Endothelial cell (in vitro differentiated cells): ENCODE data around the gene ZDHHC5. TPM values are rescaled to one million over a fixed set of nuclear protein-coding genes. Genes with fewer than 3 reads are reported as not detected.
"Not testable (repeated sequence)": the region's sequence is repeated elsewhere in the genome, so short reads cannot be mapped to it uniquely, and the experiment has no call there.

ENCODE experiments used
- DNase-seq: peaks from one replicate; pipeline ENCODE4 v3.0.0; 2021; ENCODE audit warnings: low spot score
- H3K27ac Mint-ChIP-seq: one replicate; pipeline ENCODE4 v1.8.0; 2021; ENCODE audit warnings: mixed read lengths, inconsistent platforms; ENCODE audit not compliant: unreplicated experiment
- H3K27me3 Mint-ChIP-seq: one replicate; pipeline ENCODE4 v1.8.0; 2021; ENCODE audit warnings: mild to moderate bottlenecking, moderate library complexity, mixed read lengths, inconsistent platforms; ENCODE audit not compliant: unreplicated experiment
- H3K36me3 Mint-ChIP-seq: one replicate; pipeline ENCODE4 v1.8.0; 2021; ENCODE audit warnings: mild to moderate bottlenecking, low read depth, mixed read lengths, inconsistent platforms; ENCODE audit not compliant: unreplicated experiment
- H3K4me1 Mint-ChIP-seq: one replicate; pipeline ENCODE4 v1.8.0; 2021; ENCODE audit warnings: mild to moderate bottlenecking, mixed read lengths, inconsistent platforms; ENCODE audit not compliant: unreplicated experiment
- H3K4me3 Mint-ChIP-seq: one replicate; pipeline ENCODE4 v1.8.0; 2021; ENCODE audit warnings: mild to moderate bottlenecking, mixed read lengths, inconsistent platforms; ENCODE audit not compliant: unreplicated experiment
- H3K9me3 Mint-ChIP-seq: one replicate; pipeline ENCODE4 v1.8.0; 2021; ENCODE audit warnings: mixed read lengths, inconsistent platforms; ENCODE audit not compliant: unreplicated experiment
- CTCF ChIP-seq: fragments of 200-600 bp; sonication (generic); IDR thresholded peaks from one replicate; pipeline ENCODE4 v1.5.0; 2021; ENCODE audit warnings: antibody characterized with exemption; ENCODE audit not compliant: unreplicated experiment
- total RNA-seq: library from RNA; stranded (reverse); fragmentation: NEBNext Ultra II Directional; extraction: Animal tissue kit (Norgen Biotek cat#: 25700); gene quantifications from one replicate; pipeline ENCODE4 v1.2.1, GENCODE V29; 2021; ENCODE audit not compliant: unreplicated experiment

ZDHHC5 gene
- total RNA-seq, 1 donor from 2014 or later: 78.3 TPM

DNA sequence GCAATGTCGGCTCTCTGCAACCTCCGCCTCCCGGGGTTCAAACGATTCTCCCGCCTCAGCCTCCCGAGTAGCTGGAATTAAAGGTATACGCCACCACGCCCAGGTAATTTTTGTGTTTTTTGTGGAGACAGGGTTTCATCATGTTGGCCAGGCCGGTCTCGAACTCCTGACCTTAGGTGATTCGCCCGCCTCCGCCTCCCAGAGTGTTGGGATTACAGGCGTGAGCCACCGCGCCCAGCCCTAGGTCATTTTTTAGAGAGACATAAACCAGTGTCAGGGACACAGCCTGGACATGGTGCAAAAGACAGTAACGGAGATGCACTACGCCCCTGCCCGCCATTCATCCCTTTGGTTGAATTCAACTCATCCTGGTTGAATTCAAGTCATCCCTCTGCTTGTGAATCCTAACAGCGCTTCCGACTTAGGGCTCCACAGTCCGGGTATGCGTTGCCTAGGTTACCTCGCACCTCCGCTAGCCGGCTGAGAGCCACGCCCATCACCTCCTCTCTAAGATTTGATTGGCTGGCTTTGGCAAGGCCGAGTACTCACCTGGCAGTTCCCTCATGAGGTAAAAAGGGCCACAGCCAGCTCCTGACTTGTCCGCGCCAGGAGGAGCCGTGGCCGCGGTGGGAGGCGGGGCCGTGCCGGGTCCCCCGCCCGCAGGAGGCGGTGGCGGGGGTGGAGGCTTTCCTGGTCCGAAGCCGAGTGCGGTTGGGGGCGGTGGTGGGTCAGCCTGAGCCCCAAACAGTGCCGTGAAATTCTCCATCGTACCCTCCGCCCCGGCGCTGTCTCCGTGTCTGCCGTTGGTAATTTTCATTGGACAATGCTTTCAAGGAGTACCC is 43.7 kb downstream of the ZDHHC5 start, which contains the start of gene MED19:
TSS of gene MED19 (minus strand) at position 802 of the 842 bp plus-strand sequence. CDS start at position 766, 36 bp downstream.
- H3K36me3 Mint-ChIP-seq: peaks cover 4% of the 10 kb centered on the region
- H3K27me3 Mint-ChIP-seq: peaks cover 7% of the 10 kb centered on the region
- H3K4me1 Mint-ChIP-seq: peaks cover 25% of the 10 kb centered on the region

DNA sequence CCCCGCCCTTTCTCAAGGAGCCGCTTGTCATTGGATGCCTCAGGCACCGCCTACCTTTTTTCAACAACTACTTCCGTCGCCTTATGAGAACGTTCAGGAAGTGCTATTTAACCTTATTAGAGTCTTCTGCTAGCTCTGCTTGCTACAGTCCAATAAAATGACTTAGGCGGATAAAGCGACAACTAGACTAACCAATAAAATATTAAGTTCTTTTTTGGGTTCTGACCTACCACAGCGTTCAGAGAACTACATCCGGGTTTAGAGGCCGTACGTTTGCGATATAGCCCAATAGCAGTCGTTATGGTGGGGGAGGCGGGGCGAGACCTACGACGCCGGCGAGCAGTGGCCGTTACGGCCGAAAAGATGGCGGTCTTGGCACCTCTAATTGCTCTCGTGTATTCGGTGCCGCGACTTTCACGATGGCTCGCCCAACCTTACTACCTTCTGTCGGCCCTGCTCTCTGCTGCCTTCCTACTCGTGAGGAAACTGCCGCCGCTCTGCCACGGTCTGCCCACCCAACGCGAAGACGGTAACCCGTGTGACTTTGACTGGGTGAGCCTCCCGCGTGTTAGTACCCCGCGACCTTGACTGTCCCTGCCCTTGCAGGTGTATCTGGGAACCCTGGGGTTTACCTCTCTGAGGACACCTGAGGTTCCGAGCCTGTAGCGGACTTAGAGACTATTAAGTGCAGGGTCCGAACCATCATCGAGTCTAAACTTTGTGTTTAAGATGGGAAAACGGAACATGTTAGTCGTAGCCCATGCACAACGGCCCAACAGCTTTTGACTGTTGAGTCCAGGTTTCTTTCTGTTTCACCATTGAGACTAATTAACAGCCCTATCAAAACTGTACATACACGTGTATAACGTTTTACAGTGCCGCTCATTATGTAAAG is 44.6 kb downstream of the ZDHHC5 start, which contains the start of gene TMX2:
TSS of gene TMX2 (plus strand) at position 338 of the 895 bp plus-strand sequence. CDS start at position 364, 26 bp downstream.
- Mint-ChIP-seq H3K36me3 (peaks cover 4% of the 10 kb centered on the region), H3K27me3 (peaks cover 7% of the 10 kb centered on the region), H3K9me3 (no peaks in the 10 kb centered on the region), H3K27ac (peak within 1 kb of the TSS; percentile 95), H3K4me3 (peak within 1 kb of the TSS; percentile 97), H3K4me1 (peaks cover 25% of the 10 kb centered on the region)
- TF ChIP-seq CTCF: no peak
- peak; percentile 84 for DNase-seq

More for the DNA sequence above, 43.7 kb downstream of the ZDHHC5 start, which contains the start of gene MED19:
- DNase-seq: peak; percentile 66
- H3K9me3 Mint-ChIP-seq: no peaks in the 10 kb centered on the region
- no peak for TF ChIP-seq CTCF
- peak within 1 kb of the TSS; percentile 97 for H3K4me3 Mint-ChIP-seq
- H3K27ac Mint-ChIP-seq: peak within 1 kb of the TSS; percentile 95

- no peak for DNase-seq
- peaks cover 7% of the 10 kb centered on the region for H3K27me3 Mint-ChIP-seq
- peaks cover 25% of the 10 kb centered on the region for H3K4me1 Mint-ChIP-seq
- H3K36me3 Mint-ChIP-seq: peaks cover 10% of the 10 kb centered on the region
- H3K4me3 Mint-ChIP-seq: peak overlapping the region; percentile 97
- no peak overlapping the region for H3K27ac Mint-ChIP-seq
- H3K9me3 Mint-ChIP-seq: no peaks in the 10 kb centered on the region
- TF ChIP-seq CTCF: no peak
Observed at GRCh38 chr11:57713835-57714234, 45.9 kb downstream of the ZDHHC5 start.

- not testable (repeated sequence) for H3K4me3 Mint-ChIP-seq, H3K27ac Mint-ChIP-seq, DNase-seq, H3K36me3 Mint-ChIP-seq, H3K27me3 Mint-ChIP-seq, H3K9me3 Mint-ChIP-seq
- H3K4me1 Mint-ChIP-seq: peaks cover 17% of the 10 kb centered on the region
Observed at GRCh38 chr11:57716726-57717125, 48.8 kb downstream of the ZDHHC5 start.

DNA sequence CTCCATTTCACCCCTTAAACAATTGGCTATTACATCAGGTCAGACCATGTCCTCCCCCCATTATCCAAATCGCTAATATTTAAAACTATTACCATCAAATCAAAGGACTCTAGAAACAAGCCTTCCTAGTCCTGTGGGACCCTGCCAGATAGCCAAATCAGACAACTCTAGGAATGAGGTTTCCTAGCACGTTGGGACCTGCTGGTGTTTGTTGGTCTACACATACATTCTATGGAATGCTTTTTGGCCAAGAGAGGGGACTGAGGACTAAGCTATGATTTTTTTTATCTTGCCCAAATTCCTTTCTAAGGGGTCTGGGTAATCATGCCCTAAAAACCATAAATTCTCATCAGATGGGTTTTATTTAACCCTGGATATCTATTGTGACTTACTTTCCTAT is 59.3 kb downstream of the ZDHHC5 start:
- peaks cover 18% of the 10 kb centered on the region for H3K4me1 Mint-ChIP-seq
- peak overlapping the region; percentile 49 for H3K27ac Mint-ChIP-seq
- peaks cover 9% of the 10 kb centered on the region for H3K27me3 Mint-ChIP-seq
- no peaks in the 10 kb centered on the region for H3K9me3 Mint-ChIP-seq
- no peak overlapping the region for H3K4me3 Mint-ChIP-seq
- DNase-seq: no peak
- no peaks in the 10 kb centered on the region for H3K36me3 Mint-ChIP-seq
- no peak for TF ChIP-seq CTCF
